NK-92 (cell line): Measurements from ENCODE around the gene SNX18.
"Not testable (repeated sequence)": the region's sequence is repeated elsewhere in the genome, so short reads cannot be mapped to it uniquely, and the experiment has no call there.

ENCODE experiments used
- DNase-seq: peaks from one replicate; lab custom pipeline; 2025; ENCODE audit not compliant: unreplicated experiment; lab: John Stamatoyannopoulos, UW

Gene SNX18, protein sequence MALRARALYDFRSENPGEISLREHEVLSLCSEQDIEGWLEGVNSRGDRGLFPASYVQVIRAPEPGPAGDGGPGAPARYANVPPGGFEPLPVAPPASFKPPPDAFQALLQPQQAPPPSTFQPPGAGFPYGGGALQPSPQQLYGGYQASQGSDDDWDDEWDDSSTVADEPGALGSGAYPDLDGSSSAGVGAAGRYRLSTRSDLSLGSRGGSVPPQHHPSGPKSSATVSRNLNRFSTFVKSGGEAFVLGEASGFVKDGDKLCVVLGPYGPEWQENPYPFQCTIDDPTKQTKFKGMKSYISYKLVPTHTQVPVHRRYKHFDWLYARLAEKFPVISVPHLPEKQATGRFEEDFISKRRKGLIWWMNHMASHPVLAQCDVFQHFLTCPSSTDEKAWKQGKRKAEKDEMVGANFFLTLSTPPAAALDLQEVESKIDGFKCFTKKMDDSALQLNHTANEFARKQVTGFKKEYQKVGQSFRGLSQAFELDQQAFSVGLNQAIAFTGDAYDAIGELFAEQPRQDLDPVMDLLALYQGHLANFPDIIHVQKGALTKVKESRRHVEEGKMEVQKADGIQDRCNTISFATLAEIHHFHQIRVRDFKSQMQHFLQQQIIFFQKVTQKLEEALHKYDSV

DNA sequence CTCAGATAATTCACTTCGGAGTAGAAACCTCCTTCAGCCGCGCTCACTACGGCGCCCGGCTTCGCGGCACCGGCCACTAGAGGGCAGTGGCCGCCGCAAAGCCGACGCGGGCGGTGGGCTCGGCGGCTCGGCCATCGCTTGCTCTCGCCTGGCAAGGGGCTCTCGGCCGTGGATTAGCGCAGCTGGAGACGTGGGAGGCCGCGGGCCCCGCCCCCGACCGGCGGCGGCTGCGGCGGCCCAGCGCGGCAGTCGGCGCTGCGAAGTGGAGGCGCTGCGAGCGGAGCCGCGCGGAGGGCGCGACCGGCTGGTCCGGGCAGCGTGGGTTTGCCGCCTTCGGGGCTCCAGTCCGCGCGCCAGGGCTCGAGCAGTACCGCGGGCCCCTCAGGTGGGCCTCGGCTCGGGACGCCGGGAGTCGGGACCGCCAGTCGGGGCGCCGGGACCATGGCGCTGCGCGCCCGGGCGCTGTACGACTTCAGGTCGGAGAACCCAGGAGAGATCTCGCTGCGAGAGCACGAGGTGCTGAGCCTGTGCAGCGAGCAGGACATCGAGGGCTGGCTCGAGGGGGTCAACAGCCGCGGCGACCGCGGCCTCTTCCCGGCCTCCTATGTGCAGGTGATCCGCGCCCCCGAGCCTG lies at the start of gene SNX18:
Gene SNX18 (plus strand): TSS at position 248 of the 634 bp plus-strand sequence. CDS start 194 bp downstream, at position 442.
- no peak for DNase-seq

DNA sequence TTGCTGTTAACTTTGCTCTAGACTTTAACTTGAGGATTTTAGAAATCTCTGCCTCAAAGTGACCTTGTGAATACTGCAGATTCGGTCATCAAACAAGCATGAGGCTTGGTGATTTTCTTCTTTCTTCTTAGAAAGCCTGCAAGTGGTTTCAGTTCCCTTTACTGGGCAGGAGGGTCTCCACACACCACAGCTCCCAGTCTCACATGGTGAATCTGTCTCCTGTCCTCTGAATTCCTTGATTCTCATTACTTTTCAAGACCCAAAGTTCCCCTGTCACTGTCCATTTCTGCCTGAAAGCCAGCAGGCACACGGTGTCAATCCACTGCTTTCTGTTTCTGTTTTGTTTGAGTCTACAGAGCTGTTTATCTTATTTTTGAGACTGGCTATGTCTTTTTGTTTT lies 47.9 kb upstream of the SNX18 start:
- no peak for DNase-seq

DNA sequence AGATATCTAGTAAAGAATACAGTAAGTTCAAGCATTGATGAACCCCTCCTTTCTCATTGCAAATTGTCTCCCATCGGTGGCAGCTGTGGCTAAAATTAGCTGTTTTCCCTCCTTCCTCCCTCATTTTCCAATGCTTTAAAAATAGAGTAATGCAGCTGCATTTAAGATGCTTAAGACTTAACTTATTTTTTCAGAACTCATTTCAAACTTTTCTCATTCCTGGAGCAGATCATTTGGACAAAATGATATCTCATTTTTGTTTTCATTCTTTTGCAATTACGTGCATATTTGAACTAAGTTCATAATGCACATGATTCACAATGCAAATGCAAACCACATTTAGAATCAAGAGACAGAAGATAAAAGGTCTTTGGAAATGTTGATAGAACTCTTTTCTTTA lies 47.4 kb upstream of the SNX18 start:
- no peak for DNase-seq

DNA sequence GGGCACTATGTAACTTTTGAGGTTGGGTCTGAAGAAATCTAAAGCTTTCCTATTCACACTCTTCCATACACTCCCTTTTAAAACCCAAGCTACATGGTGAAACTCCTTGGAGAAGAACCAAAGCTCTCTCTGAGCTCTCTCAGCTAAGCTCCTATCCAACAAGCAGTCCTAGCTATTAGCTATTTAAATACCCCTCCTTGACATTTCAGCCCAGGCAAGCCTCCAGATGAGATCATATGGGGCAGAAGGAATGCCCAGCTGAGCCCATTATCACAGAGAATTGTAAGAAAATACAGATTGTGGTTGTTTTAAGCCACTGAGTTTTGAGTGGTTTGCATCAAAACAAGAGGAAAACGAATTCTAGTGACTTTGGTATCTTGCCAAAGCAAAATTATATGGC lies 46.9 kb upstream of the SNX18 start:
- DNase-seq: no peak

DNA sequence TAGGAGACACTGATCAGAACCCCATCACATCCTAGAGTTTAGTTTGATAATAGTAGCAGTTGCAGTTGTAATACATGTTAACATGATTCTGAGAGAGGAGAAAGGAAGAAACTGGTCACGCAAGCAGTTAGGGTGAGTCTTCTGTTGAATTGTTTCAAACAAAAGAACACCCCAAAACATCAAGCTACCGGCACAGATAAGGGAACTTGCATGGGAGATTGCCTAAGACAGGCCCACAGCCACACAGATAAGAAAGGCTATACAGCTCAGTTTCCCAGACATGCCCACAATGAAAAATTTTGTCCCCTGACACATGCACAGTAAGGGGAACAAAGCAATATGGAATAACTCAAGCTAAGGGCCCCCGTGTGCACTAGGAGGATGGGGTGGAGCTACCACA lies 46.2 kb upstream of the SNX18 start:
- DNase-seq: no peak

DNA sequence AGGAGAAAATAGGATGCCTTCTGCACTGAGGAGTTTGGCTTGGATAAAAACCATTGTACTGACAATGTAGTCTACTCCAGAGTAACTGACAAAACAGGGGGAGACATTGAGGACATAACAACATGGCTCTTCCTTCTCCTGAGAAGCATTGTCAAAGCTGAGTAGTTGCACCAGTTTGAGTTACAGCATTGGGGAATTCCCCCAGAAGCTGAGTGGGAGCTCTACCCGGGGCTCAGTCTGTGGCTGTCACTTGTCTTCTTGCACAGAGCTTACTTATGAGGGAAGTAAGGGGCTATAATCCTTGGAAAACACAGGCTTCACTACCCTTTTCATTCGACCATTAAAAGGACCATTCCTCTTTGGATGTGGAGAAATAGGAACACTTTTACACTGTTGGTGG lies 40.9 kb upstream of the SNX18 start:
- DNase-seq: no peak

DNA sequence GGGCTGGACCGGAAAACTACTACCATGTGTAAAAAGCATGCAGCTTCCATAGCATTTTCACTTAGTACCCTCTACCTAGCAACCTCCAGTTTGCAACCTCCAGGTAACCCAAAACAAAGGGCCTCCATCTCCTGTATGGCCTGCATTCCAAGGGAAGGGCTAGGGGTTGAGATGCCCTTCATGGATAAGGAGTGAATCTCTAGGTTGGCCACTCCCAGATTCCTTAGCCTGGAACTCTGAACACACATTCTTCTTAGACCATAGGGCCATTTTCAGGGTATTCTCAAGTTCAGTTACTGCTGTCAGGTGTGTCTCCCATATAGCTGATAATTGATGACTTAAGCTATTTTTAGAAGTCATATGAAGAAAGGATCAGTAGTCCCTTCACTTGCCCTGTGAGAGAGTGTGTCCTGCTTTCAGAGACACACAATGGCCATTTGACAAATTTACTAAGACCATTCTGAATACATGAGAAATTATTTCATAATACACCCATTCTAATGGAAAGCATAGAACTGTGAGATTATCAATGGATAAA lies 39.5 kb upstream of the SNX18 start:
- DNase-seq: no peak

DNA sequence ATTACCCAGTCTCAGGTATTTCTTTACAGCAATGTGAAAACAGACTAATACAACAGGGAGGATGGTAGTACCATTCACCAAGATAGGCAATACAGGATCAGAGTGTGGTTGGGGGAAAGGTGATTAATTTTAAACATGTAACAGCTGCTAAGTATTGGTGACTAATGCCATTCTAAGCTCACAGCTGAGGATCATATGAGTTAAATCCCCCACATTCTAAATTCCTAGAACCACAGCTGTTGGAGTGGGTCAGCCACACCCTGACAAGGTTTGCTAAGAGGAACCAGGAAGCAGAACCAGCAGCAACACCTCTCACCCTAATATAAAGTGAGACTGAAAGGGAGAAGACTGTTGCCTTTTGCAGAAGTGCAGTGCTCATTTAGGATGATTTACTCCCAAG lies 37.3 kb upstream of the SNX18 start:
- DNase-seq: no peak

DNA sequence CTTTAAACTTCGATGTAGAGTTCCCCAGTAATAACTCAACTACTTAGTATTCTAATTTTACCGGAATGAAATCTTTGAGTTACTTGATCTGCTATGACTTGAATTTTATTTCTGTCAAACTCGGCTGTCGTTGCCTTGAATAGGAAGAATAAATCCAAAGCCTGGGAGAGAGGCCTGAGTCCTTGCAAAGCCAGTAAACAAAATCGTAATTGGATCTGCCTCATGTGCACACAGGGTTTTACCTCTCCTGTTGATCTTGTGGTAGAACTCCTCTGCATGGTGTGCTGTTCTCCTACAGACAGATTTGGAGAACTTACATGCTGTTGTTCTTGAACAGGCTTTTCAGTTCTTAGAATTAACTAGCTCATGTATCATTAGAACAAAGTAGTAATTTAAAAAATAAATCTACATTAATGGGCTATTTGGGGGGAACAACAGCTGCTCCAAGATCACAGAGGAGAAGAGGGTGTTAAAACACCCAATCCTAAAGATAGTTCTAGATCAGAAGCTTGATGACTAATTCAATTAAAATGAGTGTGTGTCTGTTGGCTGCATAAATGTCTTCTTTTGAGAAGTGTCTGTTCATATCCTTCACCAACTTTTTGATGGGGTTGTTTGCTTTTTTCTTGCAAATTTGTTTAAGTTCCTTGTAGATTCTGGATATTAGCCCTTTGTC lies 33.2 kb upstream of the SNX18 start:
- no peak for DNase-seq

DNA sequence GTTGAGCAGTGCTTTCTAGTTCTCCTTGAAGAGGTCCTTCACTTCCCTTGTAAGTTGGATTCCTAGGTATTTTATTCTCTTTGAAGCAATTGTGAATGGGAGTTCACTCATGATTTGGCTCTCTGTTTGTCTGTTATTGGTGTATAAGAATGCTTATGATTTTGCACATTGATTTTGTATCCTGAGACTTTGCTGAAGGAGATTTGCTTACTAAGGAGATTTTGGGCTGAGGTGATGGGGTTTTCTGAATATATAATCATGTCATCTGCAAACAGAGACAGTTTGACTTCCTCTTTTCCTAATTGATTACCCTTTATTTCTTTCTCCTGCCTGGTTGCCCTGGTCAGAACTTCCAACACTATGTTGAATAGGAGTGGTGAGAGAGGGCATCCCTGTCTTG lies 31.9 kb upstream of the SNX18 start:
- DNase-seq: not testable (repeated sequence)

DNA sequence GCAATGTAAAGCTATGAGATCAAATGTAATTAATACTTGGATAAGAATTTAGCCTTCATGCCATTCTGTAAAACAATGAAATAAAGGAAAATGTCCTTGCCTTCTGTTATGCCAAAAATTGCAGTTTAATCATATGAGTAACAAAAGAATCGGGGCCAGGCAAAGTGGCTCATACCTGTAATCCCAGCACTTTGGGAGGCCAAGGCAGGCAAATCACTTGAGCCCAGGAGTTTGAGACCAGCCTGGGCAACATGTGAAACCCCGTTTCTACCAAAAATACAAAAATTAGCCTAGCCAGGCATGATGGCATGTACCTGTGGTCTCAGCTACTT lies 27.9 kb upstream of the SNX18 start:
- not testable (repeated sequence) for DNase-seq

DNA sequence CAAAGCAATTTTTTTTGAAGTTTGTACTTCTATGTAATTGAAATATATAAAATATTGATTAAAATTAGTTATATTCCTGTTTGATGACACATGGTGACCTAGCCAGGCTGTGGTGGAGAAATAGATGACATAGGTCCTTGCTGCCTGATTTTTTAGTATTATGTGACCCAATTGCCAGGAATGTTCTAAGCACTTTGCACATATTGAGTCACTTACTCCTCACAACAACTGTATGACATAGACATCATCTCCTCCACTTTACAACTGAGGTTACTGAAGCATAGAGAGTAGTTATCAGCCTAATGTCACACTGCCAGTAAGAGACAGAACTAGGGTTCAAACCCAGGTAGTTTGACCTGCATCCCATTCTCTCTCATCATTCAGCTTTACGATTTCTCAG lies 26.2 kb upstream of the SNX18 start:
- DNase-seq: no peak

DNA sequence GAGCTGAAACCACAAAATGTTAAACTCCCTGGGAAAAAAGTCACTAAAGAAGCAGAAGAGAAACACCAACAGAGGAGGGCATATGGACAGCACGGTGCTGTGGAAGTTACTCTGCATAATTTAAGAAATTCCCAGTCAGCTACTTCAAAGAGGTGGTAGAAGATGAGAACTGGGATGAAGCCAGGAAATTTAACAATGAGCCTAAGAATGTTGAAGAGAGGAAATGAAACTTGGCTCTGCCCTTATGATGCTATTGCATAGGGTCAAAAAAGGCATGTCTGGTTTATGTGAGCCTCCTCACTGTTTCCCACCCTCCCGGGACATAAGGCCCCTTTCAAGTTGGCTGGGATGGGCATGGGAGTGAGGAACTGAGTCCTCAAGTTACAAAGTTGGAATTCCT lies 25.4 kb upstream of the SNX18 start:
- DNase-seq: no peak

DNA sequence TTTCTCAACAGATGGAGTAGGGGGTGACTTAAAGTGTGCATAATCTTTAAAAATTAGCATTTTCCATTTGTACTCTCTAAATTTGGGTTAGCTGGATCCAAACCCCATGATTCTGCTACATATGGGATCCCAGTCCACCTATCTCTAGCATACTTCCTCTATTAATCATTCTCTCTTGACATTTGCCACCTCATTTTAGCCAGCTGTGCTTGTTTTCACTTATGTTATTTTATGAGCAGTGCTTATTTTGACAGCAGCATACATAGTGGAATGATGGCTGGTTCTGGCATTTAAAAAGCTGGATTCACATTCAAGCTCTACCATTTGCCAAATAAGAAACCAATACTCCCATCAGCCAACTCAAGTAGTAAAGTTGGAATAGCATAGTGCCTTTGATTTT lies 22.5 kb upstream of the SNX18 start:
- no peak for DNase-seq

DNA sequence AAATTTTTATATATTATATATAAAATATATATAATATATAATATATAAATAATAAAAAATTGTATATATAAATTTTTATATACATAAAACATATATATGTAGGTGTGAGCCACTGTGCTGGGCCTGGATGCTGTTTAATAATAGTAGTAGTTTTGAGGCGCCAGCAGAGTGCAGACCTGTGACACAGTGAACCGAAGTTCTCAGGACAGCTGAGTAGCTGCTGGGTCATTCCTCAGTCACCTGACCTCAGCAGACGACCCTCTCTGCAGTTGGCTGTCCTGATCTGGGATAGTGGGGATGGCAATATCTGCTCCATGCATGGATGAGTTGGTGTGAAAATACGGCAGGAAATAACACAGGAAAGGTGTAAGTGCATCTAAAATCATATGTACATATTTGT lies 3.3 kb upstream of the SNX18 start:
- DNase-seq: no peak

DNA sequence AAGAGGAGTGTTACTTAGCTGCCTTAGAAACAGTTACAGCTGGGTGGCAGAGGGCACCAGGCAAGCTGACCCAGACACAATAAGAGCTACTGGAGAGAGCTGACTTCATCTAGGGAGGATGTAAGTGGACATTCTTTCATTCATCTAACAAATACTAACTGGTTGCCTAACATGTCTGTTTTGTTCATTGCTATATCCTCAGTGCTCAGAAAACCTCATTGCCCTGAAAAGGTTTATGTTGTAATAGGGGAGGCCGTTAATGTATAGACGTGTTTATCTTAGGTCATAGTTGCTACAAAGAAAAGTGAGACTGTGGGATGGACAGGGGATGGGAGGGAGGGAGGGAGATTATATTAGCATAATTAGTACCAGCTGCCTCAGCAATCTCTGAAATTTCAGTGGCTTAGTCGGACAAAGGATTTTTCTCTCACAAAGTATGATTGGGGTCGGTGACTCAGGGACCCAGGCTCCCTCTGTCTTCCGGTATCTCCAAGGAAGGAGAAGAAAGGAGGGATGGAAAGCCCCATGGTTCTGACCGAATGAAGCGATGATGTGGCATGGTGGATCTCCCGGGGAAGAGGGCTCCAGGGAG lies 2.6 kb upstream of the SNX18 start:
- no peak for DNase-seq

DNA sequence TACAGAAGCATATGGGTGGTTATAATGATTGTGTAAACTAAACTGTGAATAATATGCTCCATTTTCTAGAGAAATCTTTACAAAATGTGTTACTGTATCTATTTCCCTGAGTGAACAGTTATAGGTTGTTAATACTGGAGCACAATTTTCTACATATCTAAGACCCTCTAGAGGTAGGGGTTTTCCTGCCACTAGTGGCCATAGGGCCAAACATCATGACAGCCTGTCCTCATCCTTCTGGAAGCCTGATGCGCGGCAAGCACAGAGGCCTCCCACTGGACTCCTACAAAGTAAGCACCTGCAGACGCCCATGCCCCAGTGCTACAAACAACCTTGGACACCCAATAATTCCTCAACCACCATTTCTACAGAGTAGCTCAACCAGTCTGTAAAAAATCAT lies 1.9 kb upstream of the SNX18 start:
- DNase-seq: no peak

DNA sequence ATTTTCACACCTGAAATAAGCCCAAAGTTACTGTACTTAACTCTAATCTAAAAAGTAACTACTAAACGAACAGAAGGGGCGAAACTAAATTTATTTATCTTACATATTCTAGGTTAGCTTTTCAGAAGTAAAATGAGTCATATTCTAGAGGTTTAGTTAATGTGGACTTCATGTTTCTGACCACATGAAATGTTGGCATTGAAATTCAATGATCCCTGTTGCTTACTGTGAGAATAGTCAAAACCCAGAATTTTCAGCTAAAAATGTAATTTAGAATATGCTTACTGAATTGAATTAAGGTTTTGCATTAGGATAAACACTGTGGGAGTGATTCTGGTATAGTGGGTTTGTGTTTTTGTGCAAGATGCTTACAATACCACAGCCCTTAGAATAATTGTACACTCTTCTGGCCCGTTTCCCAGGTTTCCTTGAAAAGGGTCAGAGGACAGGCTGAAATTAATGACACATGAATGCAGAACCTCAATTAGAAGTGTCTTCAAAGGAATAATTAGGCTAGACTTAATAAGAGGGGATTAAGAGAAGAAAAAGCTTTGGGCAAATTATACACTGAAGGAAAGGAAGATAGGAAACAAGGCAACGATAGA lies 1.4 kb upstream of the SNX18 start:
- DNase-seq: no peak

DNA sequence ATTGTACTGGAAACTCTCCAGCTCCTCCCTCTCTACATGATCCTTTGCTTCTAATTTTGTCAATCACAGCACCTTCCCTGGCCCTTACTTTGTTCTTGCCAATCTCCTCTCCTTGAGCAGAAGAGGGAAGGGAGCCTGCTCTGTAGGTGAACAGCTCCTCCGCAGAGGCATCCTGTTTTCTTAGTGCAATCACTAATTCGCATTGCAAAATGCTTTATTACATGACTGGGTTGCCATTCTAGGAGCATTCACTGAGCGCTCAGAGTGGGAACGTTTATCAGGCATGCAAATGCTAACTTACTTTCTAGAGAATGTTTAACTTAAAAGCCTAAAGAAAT lies 416 bp upstream of the SNX18 start:
- no peak for DNase-seq

DNA sequence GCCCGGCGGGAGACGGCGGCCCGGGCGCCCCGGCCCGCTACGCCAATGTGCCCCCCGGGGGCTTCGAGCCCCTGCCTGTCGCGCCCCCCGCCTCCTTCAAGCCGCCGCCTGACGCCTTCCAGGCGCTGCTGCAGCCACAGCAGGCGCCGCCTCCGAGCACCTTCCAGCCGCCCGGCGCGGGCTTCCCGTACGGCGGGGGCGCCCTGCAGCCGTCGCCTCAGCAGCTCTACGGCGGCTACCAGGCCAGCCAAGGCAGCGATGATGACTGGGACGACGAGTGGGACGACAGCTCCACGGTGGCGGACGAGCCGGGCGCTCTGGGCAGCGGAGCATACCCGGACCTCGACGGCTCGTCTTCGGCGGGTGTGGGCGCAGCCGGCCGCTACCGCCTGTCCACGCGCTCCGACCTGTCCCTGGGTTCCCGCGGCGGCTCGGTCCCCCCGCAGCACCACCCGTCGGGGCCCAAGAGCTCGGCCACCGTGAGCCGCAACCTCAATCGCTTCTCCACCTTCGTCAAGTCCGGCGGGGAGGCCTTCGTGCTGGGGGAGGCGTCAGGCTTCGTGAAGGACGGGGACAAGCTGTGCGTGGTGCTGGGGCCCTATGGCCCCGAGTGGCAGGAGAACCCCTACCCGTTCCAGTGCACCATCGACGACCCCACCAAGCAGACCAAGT lies 723 bp downstream of the SNX18 start:
- DNase-seq: no peak
